Lung (tissue), 12 donors: ENCODE results near the gene DNAL4. TPM values are rescaled to one million over a fixed set of nuclear protein-coding genes. Genes with fewer than 3 reads are reported as not detected.
A peak's percentile ranks its signal among the peaks of the same experiment; 100 is the strongest.

Experiments
- ATAC-seq: fragments of 200-7000 bp; cut with Tn5 transposase; one replicate; pipeline ENCODE4 v1.9.1; 2020; ENCODE audit warnings: moderate number of reproducible peaks; ENCODE audit not compliant: insufficient read depth, low FRiP score
- DNase-seq, 3 donors: peaks; one replicate each; pipeline ENCODE4 v3.0.0-alpha.2; 2013 to 2017
- H3K27ac ChIP-seq, 2 donors: one replicate each; pipeline ENCODE4 v1.5.1; 2013; ENCODE audit warnings: mild to moderate bottlenecking in 2 of 2, moderate library complexity in 2 of 2, control low read depth in 1 of 2, inconsistent platforms in 1 of 2, low read depth in 1 of 2, low read length in 1 of 2
- H3K27me3 ChIP-seq, 3 donors: one replicate each; pipeline ENCODE4 v1.5.1; 2013; ENCODE audit warnings: low read length in 2 of 3; ENCODE audit not compliant: control insufficient read depth in 3 of 3, insufficient read depth in 3 of 3
- H3K36me3 ChIP-seq, 4 donors: one replicate each; pipeline ENCODE4 v1.5.1; 2013; ENCODE audit warnings: low read length in 4 of 4, mild to moderate bottlenecking in 1 of 4, moderate library complexity in 1 of 4; ENCODE audit not compliant: control insufficient read depth in 4 of 4, insufficient read depth in 4 of 4
- H3K4me1 ChIP-seq, 5 donors: one replicate each; pipeline ENCODE4 v1.5.1; 2013; ENCODE audit warnings: low read length in 5 of 5, mild to moderate bottlenecking in 2 of 5, moderate library complexity in 1 of 5; ENCODE audit not compliant: control insufficient read depth in 5 of 5, insufficient read depth in 5 of 5
- H3K4me3 ChIP-seq: one replicate; pipeline ENCODE4 v1.5.1; 2013; ENCODE audit warnings: mild to moderate bottlenecking, control low read depth, moderate library complexity
- H3K9ac ChIP-seq, 2 donors: one replicate each; pipeline ENCODE4 v1.5.1; 2013; ENCODE audit warnings: low read length in 2 of 2, control low read depth in 1 of 2; ENCODE audit not compliant: insufficient read depth in 1 of 2
- H3K9me3 ChIP-seq, 4 donors: one replicate each; pipeline ENCODE4 v1.5.1; 2013; ENCODE audit warnings: low read length in 3 of 4, mild to moderate bottlenecking in 1 of 4, moderate library complexity in 1 of 4; ENCODE audit not compliant: control insufficient read depth in 4 of 4, insufficient read depth in 3 of 4
- WGBS, 2 donors: extraction: QIAGEN DNeasy Blood & Tissue Kit; methylation state at CpG; one replicate each; pipeline ENCODE4 v1.1.7; 2013; 5-methylcytosine and 5-hydroxymethylcytosine counted together
- polyA plus RNA-seq, 2 donors: library from polyadenylated mRNA; stranded (reverse); fragments of 200-250 nt; gene quantifications; one replicate each; pipeline ENCODE4 v1.2.1, GENCODE V29; 2013
- total RNA-seq, 2 donors: library from RNA; depleted of rRNA in 1 of 2; stranded (reverse); fragments of >200 nt in 1 of 2; gene quantifications; one replicate each; pipeline ENCODE4 v1.2.1, GENCODE V29; 2014 to 2021
- TF ChIP-seq, protein P1 (sequence below): IDR thresholded peaks from 2 replicates; pipeline ENCODE4 v1.5.1; 2012; ENCODE audit warnings: mild to moderate bottlenecking; ENCODE audit errors: control extremely low read depth, extremely low read depth
- donor health status: control.
- donor health status: control.
- donor health status: Bipolar disorder and iron deficiency.
- donor health status: healthy.
- donor health status: DM: yes; HTN: yes; CAD: no.

Gene DNAL4
- total and polyA plus RNA-seq, 4 donors: 22.2 to 29.0 (median 26.3) TPM

DNA sequence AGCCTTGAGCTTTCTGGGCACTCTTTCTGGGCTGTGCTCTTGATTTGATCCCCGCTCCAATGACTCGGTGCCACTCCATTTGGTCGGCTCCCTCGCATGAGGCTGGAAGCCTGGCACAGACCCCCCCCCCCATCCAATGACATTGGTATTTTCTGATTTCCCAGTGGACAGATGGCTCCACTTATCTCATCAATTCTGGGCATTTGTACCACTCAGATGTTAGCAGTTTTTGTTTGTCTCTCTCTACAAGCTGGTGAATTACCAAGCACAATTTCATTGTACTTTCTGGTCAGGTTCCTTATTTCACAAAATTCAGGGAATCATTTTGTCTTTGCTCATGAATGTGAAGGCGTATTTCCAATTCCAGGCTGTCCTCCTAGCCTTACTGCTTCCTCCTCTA lies 9.1 kb downstream of the DNAL4 start:
- WGBS, 2 donors: 95 to 96% methylated on average over 5 of the region's 5 CpGs

DNA sequence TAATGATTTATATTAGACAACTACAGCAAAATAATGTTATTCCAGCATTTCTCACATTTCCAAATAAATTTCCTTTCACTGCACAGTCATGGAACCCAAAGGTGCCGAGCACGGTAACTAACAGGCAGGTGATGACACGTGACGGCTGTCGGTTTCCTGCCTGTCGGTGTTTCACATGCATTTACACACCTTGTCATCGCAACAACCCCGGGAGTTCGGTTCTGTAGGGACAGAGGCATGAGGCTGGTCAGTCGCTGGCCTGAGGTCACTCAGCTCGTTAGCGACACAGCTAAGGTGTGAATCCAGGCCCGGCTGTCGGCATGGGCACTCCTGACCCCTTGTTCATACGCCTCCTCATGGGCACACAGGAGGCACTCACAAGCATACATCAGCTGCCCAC lies 9.9 kb downstream of the DNAL4 start:
- Histone ChIP-seq H3K27ac (no peak overlapping the region), H3K4me1 (peaks cover 5 to 18% (median 8%) of the 10 kb centered on the region in 5 donors), H3K27me3 (no peaks in the 10 kb centered on the region), H3K36me3 (peaks cover 0 to 22% (median 8%) of the 10 kb centered on the region in 4 donors), H3K9me3 (no peaks in the 10 kb centered on the region), H3K4me3 (no peak overlapping the region), H3K9ac (no peak overlapping the region)
- TF ChIP-seq, protein P1, sequence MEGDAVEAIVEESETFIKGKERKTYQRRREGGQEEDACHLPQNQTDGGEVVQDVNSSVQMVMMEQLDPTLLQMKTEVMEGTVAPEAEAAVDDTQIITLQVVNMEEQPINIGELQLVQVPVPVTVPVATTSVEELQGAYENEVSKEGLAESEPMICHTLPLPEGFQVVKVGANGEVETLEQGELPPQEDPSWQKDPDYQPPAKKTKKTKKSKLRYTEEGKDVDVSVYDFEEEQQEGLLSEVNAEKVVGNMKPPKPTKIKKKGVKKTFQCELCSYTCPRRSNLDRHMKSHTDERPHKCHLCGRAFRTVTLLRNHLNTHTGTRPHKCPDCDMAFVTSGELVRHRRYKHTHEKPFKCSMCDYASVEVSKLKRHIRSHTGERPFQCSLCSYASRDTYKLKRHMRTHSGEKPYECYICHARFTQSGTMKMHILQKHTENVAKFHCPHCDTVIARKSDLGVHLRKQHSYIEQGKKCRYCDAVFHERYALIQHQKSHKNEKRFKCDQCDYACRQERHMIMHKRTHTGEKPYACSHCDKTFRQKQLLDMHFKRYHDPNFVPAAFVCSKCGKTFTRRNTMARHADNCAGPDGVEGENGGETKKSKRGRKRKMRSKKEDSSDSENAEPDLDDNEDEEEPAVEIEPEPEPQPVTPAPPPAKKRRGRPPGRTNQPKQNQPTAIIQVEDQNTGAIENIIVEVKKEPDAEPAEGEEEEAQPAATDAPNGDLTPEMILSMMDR: no peak
- ATAC-seq (no peak), DNase-seq (no peak)
- WGBS, 2 donors: 94 to 95% methylated on average over 15 of the region's 15 CpGs

More for the DNA sequence above, 9.1 kb downstream of the DNAL4 start:
- ATAC-seq (no peak), DNase-seq (no peak)
- Histone ChIP-seq H3K27me3 (no peaks in the 10 kb centered on the region), H3K27ac (peak overlapping the region in 1 of 2 donors; percentile 80), H3K36me3 (peaks cover 0 to 17% (median 12%) of the 10 kb centered on the region in 4 donors), H3K9me3 (no peaks in the 10 kb centered on the region), H3K9ac (no peak overlapping the region), H3K4me3 (no peak overlapping the region), H3K4me1 (peaks cover 6 to 23% (median 8%) of the 10 kb centered on the region in 5 donors)
- TF ChIP-seq, protein P1: no peak

DNA sequence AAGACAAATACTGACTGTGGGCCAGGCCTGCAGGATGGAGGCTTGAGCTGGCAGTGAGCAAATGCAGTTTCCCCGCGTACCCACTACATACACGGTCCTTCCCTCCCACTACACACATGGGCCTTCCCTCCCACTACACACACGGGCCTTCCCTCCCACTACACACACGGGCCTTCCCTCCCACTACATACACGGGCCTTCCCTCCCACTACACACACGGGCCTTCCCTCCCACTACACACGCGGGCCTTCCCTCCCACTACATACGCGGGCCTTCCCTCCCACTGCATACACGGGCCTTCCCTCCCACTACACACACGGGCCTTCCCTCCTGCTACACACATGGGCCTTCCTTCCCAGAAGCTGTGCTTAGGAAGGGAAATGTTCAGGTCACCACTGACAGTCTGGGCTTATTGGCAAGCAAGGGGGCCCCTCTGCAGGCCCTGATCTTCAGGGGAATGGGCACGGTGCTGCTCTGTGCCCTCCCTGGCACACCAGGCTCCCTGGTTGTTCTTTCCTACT lies 10.8 kb downstream of the DNAL4 start:
- peak overlapping the region in 1 of 2 donors; percentile 26 for H3K27ac ChIP-seq
- peaks cover 0 to 12% (median 6%) of the 10 kb centered on the region in 5 donors for H3K4me1 ChIP-seq
- H3K9ac ChIP-seq: no peak overlapping the region
- TF ChIP-seq, protein P1: no peak
- peaks cover 0 to 25% (median 8%) of the 10 kb centered on the region in 4 donors for H3K36me3 ChIP-seq
- no peak for DNase-seq
- no peak for ATAC-seq
- no peak overlapping the region for H3K4me3 ChIP-seq
- 63 to 66% methylated on average over 11 to 14 of the region's 14 CpGs for WGBS, 2 donors
- no peaks in the 10 kb centered on the region for H3K9me3 ChIP-seq
- H3K27me3 ChIP-seq: no peaks in the 10 kb centered on the region
